SK-N-SH treated with all-trans-retinoic acid at 6 μM for 48 hours (cell line): ENCODE results near the gene KIF18B.

Experiments used
- ESRRG ChIP-seq: fragments of 250-450 bp; sonication (Bioruptor Pico); IDR thresholded peaks from 2 replicates; pipeline ENCODE4 v1.6.1; 2021; ENCODE audit warnings: mild to moderate bottlenecking
- TOX ChIP-seq: fragments of 250-450 bp; sonication (Bioruptor Pico); IDR thresholded peaks from 2 replicates; pipeline ENCODE4 v1.8.0; 2021; ENCODE audit warnings: mild to moderate bottlenecking, moderate library complexity, borderline replicate concordance
- TF ChIP-seq, protein P1 (sequence below): fragments of 250-450 bp; sonication (Bioruptor Pico); IDR thresholded peaks from 2 replicates; pipeline ENCODE4 v1.5.1; 2021; ENCODE audit warnings: mild to moderate bottlenecking, moderate library complexity
- TF ChIP-seq, protein P2 (sequence below): fragments of 250-450 bp; sonication (Bioruptor Pico); IDR thresholded peaks from 2 replicates; pipeline ENCODE4 v1.5.0; 2020; ENCODE audit warnings: mild to moderate bottlenecking, moderate library complexity

DNA sequence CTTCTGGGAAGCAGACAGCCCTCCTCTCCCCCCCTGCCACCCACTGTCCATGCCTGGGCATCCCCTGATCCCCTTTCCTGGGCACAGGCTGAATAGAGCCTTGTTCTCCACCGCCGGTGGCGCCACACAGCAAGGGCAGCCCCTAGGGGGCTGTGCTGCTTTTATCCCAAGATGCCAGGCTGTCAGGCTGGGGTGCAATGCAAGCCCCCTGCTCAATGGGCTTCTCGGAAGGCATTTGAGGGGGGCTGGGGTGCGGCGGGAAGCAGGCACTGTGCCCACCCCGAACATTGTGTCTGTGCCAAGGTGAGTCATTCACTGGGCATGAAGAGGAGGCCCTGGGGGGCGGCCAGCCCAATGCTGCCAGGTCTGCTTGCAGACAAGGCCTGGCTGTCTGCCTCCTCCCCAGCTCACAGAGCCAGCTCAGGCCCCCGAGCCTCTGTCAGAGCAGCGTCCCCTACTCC is 30.8 kb downstream of the KIF18B start:
- TF ChIP-seq TOX (CRISPR knock-in tag) (no peak), ESRRG (CRISPR knock-in tag) (no peak)
- TF ChIP-seq, protein P1, sequence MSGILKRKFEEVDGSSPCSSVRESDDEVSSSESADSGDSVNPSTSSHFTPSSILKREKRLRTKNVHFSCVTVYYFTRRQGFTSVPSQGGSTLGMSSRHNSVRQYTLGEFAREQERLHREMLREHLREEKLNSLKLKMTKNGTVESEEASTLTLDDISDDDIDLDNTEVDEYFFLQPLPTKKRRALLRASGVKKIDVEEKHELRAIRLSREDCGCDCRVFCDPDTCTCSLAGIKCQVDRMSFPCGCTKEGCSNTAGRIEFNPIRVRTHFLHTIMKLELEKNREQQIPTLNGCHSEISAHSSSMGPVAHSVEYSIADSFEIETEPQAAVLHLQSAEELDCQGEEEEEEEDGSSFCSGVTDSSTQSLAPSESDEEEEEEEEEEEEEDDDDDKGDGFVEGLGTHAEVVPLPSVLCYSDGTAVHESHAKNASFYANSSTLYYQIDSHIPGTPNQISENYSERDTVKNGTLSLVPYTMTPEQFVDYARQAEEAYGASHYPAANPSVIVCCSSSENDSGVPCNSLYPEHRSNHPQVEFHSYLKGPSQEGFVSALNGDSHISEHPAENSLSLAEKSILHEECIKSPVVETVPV (CRISPR knock-in tag), result no peak
- TF ChIP-seq, protein P2, sequence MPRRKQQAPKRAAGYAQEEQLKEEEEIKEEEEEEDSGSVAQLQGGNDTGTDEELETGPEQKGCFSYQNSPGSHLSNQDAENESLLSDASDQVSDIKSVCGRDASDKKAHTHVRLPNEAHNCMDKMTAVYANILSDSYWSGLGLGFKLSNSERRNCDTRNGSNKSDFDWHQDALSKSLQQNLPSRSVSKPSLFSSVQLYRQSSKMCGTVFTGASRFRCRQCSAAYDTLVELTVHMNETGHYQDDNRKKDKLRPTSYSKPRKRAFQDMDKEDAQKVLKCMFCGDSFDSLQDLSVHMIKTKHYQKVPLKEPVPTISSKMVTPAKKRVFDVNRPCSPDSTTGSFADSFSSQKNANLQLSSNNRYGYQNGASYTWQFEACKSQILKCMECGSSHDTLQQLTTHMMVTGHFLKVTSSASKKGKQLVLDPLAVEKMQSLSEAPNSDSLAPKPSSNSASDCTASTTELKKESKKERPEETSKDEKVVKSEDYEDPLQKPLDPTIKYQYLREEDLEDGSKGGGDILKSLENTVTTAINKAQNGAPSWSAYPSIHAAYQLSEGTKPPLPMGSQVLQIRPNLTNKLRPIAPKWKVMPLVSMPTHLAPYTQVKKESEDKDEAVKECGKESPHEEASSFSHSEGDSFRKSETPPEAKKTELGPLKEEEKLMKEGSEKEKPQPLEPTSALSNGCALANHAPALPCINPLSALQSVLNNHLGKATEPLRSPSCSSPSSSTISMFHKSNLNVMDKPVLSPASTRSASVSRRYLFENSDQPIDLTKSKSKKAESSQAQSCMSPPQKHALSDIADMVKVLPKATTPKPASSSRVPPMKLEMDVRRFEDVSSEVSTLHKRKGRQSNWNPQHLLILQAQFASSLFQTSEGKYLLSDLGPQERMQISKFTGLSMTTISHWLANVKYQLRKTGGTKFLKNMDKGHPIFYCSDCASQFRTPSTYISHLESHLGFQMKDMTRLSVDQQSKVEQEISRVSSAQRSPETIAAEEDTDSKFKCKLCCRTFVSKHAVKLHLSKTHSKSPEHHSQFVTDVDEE (CRISPR knock-in tag), result no peak
